Hematopoietic multipotent progenitor cell treated with erythropoietin and hydrocortisone succinate and interleukin-3 and kit ligand, for 15 days (in vitro differentiated cells): Measurements from ENCODE around the gene RAB1A.

Source experiments
- DNase-seq: peaks from one replicate; pipeline ENCODE4 v3.0.0-alpha.2; 2015; ENCODE audit warnings: low spot score

Gene RAB1A

GRCh38 chr2:65092791-65093190 is 37.1 kb downstream of the RAB1A start:
- DNase-seq, result no peak

DNA sequence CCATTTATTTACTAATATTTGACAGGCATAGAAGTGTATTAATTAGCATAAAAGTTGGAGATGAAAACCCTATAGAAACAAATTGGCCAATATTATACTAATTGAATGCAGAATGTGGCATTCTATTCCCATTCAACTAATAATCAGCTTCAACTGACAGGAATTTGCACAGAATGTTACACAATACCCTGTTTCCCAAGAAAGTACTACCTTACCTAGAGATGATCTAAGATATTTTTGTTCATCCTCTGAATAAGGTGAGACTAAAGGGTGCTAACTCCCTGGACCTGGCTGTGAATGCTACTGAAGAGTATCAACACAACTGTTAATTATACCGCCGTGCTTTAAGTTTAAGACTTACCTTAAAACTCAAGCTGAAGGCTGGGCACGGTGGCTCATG is 44.8 kb downstream of the RAB1A start:
- DNase-seq, result no peak

- no peak for DNase-seq
These were observed 48.6 kb downstream of the RAB1A start for GRCh38 chr2:65081232-65081685.

- no peak for DNase-seq
These were observed 50.9 kb downstream of the RAB1A start for GRCh38 chr2:65079017-65079416.

- no peak for DNase-seq
These were observed 52.0 kb downstream of the RAB1A start for GRCh38 chr2:65077898-65078297.

DNA sequence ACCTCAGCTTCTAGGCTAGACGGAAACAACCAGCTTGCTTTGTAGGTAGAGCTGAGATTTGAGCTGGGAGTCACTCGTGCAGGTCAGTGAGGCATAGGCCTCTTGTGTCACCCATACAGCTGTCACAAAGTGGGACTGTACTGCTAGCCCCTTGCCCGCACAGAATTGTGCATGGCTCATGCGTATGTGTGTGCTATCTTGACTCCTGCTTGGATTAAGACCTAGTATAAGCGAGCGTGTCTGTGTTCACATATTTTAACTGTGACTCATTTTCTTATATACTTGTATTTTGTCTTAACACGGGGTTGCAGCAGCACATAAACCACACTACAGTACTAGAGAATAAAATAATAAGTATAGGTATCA is 53.6 kb downstream of the RAB1A start:
- DNase-seq, result no peak

DNA sequence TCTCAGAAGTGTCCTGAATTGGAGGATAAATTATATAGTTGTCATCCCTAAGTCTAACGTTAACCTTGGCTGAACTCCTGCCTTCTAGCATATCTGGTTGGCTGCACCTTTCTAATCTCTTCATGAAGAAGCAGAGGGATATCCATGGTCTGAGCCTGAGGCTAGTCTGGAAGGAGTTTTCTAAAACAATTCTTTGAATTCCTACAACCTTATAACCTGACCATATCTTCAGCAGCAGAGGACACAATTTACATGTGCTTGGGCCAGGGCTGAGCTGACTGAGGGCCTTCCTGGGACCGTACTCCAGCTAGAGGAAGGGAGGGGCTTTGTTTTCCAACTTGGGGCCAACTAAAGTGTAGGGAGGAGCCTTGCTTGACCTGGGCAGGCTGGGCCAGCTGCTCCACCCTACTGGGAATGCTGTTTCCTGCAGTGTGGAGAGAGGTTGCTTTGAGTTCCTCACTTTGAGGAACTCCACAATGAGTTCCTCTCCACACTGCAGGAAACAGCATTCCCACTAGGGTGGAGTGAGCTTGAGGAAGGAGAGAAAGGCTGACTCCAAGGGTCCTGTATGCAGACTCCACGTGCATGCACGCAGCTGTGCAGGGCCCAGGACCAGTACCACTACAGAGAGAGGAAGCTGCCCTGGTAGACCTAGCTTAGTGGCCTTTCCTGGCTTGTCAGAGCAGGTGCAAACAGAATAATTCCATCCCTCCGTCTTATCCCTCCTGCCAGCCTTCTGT is 54.1 kb downstream of the RAB1A start:
- DNase-seq, result no peak

DNA sequence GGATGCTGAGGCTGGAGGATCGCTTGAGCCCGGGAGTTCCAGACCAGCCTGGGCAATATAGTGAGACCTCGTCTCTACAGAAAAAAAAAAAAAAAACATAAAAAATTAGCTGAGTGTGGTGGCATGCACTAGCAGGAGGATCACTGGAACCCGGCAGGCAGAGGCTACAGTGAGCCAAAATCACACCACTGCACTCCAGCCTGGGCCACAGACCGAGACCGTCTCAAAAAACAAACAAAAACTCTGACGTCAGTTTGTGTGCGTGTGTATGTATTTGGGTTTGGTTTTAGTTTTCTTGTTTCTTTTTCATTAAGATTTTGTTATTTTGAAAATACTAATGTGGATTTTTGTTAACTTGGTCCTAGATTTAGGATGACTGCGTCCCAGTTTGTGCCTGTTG is 54.7 kb downstream of the RAB1A start:
- no peak for DNase-seq

DNA sequence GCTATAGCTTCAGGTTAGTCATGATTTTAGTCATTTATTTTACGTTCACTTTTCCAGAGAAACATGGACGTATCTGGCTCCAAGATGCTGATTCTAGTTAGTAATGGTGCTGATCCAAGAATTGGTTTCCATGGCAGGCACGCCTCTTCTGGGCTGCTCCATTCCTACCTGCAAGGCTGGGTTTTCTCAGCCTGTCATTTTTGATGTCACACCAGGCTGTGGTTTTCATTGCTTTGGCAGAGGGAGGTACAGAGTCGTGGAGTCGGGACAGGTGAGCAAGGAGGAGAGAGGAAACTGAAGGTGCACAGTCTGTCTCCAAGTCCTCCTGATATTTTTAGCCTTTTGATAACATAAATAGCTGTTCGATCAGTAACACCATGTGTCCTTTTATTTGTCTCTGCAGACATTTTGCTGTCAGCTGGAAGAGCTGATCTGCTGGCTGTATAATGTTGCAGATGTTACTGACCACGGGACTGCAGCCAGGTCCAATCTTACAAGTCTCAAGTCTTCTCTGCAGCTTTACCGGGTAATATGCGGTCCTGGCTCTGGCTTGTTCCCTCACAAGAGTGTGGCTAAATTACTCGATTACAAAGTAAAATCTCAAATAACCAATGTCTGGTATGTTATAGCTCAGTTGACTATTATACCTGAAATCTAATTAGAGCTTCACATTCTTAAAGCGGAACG is 55.9 kb downstream of the RAB1A start:
- no peak for DNase-seq

DNA sequence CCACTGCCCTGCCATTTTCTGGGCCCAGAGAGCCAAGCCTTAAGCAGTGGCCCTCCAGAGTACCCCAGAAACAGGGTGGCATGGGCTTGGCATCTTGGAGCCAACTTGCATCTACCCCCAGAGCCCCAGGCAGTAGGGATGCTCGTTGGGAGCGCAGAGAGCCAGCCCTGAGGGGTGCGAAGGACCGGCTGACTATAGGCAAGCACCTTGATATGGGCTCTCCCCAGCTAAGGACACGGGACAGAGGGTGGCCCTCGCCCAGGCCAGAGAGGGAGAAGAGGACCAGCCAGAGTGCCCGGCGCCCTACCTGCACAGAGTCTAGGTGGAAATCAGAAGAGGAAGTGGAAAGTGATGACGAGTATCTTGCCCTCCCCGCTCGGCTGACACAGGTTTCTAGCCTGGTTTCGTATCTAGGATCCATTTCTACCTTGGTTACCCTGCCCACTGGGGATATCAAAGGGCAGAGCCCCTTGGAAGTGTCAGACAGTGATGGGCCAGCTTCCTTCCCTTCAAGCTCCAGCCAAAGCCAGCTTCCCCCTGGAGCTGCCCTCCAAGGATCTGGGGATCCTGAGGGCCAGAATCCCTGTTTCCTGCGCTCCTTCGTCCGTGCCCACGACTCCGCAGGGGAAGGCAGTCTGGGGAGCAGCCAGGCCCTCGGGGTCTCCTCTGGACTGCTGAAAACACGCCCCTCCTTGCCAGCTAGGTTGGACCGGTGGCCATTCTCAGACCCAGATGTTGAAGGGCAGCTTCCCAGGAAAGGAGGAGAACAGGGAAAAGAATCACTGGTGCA is 57.5 kb downstream of the RAB1A start:
- DNase-seq, result no peak

GRCh38 chr2:65071499-65072180 is 58.3 kb downstream of the RAB1A start:
- no peak for DNase-seq

- DNase-seq, result no peak
These were observed 59.0 kb downstream of the RAB1A start for GRCh38 chr2:65070856-65071255.

- DNase-seq, result no peak
These were observed 59.6 kb downstream of the RAB1A start for GRCh38 chr2:65070172-65070830.

- DNase-seq, result no peak
These were observed 60.5 kb downstream of the RAB1A start for GRCh38 chr2:65069439-65069824.

DNA sequence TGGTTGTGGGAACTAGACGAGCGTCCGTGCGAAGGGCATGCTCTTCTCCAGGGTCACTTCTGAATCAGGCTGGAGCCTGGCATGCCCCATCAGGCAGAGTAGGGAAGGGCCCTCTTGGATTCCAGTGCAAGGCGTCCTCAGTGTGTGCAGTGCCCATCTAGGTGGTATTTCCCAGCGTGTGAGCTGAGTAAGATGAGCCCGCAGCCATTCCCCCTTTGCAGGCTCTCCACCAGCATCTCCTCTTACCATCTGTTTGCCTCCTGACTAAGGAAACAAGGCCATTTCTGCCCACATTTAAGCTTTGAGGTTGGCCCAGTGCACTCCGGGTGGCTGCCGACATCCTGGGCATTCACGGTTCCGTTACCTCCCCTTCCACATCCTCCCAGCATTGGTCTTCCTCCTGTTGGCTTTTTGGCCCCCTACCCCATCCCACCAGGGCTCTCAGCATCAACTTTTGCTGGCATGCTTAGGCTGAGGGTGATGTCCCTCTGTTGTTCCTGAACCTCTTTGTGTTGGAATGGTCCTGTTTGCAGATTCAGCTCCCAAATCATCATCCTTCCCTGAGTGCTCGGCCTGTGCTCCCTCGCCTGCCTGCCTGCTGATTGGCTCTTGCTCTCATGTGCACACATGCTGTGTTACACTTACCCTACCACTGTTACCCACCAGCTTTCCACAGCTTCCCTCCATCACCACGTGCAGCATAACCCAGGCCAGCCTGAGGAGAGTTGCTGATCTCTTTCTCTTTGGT is 61.9 kb downstream of the RAB1A start:
- no peak for DNase-seq

GRCh38 chr2:65064728-65065552 is 65.0 kb downstream of the RAB1A start:
- peak; percentile 68 for DNase-seq

DNA sequence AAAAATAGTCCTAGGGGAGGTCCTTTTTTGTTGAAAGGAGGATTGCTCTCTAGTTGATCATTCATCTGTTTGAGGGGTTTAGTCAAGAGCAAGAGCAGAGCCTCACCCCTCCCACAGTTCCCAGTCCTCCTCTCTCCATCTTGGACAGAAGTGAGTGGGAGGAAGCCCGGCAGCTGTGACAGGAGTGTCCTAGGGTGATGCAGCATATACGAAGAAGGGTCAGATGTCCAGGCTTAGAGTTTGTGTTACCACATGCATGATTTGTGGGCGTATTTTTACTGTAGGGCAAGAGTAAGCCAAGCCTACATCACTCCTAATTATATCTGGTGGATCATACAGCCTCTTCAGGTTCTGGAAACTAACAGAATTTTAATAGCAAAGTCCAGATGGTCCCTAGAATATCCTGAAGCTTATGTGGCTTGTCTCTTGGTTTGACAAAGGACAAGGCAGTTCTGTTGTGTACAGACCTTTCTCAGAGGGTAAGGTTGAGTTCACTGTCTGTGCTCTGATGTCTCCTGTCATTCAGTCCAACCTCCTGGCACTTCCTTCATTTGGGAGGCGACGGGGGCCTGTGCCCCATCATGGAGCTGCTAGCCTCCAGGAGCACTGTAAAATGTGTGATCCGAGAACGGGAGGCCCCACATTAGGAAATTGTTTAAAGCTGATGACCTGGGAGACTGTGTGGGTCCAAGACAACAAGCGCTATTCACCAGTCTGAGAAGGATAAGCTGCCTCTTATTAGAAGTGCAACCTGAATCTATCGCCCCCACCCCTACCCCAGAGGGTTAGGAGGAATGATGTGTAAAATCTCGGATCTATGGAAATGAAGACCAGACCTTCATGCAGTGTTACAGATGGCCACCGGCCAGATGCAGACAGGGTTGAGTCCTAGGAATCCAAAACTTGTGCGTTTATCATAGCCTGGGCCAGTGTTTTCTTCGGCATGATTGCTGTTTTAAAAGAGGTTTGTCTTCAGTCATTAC is 66.8 kb downstream of the RAB1A start:
- no peak for DNase-seq

GRCh38 chr2:65061910-65062339 is 68.0 kb downstream of the RAB1A start:
- no peak for DNase-seq
